Activated CD4-positive, alpha-beta T cell treated with anti-CD3 and anti-CD28 coated beads for 24 hours (primary cell): ENCODE measurements around the gene GOLGA2.

Experiments
- DNase-seq, 2 donors: peaks; one replicate each; pipeline ENCODE4 v3.0.0-alpha.2; 2020; ENCODE audit warnings: low read depth in 2 of 2

Gene GOLGA2, protein sequence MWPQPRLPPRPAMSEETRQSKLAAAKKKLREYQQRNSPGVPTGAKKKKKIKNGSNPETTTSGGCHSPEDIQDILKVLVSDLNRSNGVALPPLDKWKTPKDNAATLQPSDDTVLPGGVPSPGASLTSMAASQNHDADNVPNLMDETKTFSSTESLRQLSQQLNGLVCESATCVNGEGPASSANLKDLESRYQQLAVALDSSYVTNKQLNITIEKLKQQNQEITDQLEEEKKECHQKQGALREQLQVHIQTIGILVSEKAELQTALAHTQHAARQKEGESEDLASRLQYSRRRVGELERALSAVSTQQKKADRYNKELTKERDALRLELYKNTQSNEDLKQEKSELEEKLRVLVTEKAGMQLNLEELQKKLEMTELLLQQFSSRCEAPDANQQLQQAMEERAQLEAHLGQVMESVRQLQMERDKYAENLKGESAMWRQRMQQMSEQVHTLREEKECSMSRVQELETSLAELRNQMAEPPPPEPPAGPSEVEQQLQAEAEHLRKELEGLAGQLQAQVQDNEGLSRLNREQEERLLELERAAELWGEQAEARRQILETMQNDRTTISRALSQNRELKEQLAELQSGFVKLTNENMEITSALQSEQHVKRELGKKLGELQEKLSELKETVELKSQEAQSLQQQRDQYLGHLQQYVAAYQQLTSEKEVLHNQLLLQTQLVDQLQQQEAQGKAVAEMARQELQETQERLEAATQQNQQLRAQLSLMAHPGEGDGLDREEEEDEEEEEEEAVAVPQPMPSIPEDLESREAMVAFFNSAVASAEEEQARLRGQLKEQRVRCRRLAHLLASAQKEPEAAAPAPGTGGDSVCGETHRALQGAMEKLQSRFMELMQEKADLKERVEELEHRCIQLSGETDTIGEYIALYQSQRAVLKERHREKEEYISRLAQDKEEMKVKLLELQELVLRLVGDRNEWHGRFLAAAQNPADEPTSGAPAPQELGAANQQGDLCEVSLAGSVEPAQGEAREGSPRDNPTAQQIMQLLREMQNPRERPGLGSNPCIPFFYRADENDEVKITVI

DNA sequence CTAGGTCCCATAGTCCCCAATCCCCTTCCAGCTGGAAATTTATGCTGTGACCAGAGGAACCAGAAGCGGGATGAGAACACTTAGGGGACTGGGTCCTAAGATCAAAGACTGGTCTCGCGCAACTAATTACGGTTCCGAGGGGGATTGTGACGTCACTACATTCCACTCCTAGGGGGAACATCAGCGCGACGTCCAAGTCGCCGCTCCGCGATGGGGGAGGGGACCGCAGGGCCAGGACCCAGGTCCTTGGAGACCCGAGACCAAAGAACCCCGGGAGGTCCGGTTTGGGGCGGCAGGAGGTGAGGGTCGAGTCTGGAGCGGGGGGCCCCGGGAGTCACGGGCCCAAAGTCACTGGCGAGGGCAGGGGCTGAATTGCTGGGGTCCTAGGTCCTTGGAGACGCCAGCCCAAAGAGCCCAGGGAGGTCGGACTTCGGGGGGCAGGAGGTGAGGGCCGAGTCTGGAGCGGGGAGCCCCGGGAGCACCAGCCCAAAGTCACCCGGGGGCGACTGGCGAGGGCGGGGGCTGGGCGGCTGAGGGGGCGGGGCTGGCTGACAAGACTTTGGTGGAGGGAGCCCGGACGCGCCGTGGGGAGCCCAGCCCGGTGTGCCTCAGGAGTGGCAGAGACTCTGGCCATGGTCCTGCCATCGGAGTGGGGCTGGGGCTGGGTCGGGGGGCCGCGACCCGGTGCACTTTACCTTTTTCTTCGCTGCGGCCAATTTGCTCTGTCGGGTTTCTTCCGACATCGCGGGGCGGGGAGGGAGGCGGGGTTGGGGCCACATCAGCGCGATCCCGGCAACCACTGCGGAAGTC is at the start of gene GOLGA2:
Gene GOLGA2, minus strand, starts transcription at position 810 of the 810 bp plus-strand sequence. Its CDS starts 31 bp downstream, at position 779.
- DNase-seq, result no peak

DNA sequence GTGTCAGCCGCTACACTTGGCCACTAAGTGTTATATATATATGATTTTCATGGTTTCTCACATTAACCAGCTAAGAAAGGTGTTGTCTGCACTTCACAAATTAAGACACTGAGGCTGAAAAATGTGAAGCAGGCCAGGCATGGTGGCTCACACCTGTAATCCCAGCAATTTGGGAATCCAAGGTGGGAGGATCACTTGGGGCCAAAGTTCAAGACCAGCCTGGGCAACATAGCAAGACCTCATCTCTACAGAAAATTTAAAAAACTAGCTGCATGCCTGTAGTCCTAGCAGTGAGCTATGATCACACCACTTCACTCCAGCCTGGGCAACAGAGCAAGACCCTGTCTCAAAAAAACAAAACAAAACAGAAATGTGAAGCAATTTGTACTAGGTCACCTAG is 48.6 kb upstream of the GOLGA2 start:
- DNase-seq, result no peak

DNA sequence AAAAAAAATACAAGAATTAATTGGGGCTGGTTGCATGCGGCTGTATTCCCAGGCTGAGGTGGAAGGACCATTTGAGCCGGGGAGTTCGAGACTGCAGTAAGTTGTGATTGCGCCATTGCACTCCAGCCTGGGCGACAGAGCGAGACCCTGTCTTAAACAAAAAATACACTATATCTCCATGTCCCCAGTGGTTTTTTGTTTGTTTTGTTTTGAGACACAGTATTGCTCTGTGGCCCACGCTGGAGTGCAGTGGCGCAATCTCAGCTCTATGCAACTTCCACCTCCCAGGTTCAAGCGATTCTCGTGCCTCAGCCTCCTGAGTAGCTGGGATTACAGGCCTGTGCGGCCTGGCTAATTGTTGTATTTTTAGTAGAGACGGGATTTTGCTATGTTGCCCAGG is 48.0 kb upstream of the GOLGA2 start:
- no peak for DNase-seq

DNA sequence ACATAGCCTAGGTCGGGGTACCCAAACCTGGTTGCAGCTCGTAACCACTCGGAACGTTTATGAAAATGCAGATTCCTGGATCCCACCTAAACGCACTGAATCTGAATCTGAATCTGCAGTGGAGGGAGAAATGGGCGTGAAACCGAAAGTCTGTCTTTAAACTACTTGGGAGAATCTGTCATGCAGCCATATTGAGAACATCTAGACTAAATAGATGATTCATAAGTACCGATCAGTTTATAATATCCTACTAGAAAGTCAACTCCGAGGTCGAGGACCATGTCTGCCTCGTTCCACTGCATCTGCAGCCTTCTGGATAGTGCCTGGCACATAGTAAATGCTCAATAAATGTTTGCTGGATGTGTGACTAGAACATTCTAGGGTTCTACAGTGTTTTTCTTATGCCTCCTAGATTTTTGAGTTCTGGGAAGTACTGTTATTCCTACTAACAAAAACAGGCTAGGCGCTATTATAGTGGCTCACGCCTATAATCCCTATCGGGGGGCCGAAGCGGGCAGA is 47.5 kb upstream of the GOLGA2 start:
- DNase-seq, result no peak

DNA sequence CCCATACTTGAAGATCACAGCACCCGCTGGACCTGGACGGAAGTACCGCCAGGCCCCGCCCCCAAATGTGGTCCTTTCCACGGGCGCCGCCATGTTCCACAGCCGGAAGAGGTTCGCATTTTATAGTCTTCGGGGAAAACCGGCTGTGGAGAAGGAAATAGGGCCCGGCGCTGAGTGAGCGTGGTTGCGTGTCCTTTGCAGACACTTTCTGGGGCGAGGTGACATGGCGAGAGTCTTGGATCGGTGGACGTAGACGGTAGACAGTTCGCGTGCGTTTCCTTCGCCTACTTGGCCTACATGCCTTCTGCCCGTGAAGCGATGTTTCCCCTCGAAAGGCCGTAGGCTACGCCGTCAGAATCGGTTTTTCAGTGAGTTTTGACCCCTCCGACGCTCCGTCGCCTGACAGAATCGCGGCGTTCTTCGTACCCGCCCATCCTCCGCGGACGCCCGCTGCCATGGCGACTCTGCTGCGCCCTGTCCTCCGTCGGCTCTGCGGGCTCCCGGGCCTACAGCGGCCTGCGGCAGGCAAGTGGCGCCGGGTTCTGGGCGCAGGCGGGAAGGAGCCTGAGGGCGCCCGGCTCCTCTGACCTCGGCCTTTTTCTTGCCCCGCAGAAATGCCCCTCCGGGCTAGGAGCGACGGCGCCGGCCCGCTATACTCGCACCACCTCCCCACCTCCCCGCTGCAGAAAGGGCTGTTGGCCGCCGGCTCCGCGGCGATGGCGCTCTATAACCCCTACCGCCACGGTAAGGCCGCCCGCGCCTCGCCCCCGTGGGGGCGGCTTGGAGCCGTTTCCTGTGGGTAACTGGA is 46.8 kb upstream of the GOLGA2 start, which contains the start of the genes COQ4 and TRUB2:
Gene COQ4, plus strand, starts transcription at position 436 of the 808 bp plus-strand sequence. Its CDS starts 20 bp downstream, at position 456.
Gene TRUB2, minus strand, starts transcription at position 44 of the 808 bp plus-strand sequence. Its CDS starts 39 bp downstream, at position 5.
- peak; percentile 89 to 91 for DNase-seq

DNA sequence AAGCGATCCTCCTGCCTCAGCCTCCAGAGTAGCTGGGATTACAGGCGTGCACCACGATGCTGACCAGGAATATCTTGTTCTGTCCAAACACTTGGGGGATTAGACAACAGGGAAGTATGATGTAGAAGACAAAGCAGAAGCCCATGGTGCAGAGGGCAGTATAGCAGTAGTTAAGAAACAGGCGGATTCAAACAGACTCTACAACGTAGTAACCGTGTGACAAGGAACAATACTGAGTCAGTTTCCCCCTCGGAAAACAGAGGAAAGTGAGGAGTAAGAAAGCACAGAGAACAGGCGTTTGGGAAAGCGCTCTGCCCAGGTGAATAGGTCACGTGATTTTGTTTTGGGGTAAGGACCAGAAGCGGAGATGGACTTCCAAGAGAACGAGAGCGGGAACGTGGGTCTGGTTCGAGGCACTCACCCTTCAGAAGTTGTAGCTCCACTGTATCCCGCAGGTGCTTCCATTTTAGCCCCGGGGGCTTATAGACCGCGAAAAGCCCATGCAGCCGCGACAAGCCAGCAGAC is 46.1 kb upstream of the GOLGA2 start:
- DNase-seq, result no peak

DNA sequence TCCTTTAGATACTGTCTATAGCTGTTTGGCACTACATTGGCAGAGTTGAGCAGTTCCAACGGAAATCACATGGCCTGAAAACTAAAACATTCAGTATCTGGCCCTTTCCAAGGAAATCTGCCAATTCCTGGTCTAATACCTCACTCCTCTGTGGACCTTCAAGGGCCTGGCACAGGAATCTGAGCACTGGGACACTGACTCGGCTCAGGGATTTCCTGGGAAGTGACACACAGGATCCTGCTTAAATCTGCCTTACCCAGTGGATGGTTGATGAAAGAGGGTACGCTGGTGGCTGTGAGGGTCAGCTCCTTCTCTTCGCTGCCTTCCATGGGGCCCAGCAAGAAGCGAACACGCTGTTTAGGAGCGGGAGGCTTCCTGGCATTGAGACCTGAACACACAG is 45.5 kb upstream of the GOLGA2 start:
- no peak for DNase-seq

DNA sequence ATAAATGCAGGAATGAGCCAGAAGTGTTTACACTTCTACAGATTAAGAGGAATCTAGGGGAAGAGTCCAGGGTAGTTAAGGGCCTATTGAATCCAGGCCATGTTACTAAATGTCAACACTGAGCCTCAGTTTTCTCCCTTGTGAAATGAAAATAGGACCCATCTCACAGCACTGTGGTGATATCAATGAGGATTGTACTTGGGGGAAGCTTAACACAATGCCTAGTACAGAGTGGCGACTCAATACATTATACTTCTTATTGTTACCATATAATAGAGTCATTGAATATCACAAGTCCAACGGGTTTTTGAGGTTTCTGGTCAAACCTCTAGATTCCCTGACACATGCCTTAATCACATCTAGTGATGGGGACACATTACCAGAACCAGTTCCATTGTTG is 41.8 kb upstream of the GOLGA2 start:
- DNase-seq, result no peak

DNA sequence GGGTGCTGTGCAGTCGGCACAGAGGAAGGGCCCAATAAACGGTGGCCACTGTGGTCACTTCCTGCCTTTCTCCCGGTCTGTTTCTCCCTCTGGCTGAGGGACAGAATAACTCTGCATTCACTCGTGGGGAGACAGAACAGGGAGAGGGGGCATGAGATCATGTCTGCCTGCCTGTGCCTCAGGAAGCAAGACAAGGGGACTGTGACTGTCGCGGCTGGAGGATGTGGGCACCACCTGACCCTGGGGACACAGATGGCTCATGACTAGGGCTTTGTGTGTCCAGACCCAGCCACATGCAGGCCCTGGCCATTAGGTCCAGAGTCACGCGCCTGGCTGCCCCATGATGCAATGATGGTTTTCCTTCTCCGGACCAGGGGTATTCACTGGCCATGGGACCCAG is 40.6 kb upstream of the GOLGA2 start:
- DNase-seq, result no peak

DNA sequence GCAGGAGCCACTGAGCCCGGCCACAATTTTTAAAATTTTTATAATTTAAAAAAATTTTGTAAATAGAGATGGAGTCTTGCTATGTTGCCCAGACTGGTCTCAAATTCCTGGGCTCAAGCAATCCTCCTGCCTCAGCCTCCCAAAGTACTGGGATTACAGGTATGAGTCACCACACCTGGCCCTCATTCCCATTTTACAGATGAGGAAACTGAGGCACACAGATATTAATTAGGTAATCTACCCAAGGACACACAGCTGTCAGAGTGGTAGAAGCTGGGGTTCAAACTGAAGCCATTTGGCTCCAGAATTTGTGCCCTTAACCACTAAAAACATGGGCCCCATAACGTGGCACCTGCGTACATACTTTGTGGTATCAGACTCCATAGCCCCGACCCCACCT is 38.9 kb upstream of the GOLGA2 start:
- no peak for DNase-seq

DNA sequence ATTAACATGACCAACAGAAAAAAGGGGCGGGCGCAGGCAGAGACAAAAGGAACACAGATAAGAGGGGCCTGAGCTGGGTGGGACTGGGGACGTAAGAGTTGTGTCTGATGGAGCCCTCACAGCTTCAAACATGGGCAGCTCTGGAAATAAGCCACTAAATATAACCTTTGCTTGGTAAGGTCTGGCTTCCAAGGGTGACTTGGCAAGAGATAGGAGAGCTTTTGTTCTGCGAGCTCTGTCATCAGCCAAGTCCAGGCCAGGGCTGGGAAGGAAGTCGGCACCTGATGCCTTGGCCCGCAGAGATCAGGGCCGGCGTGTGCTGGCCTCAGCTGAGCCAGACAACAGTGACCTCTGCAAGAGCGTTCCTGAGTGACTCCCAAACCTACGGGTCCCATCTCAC is 34.7 kb upstream of the GOLGA2 start:
- DNase-seq, result no peak

DNA sequence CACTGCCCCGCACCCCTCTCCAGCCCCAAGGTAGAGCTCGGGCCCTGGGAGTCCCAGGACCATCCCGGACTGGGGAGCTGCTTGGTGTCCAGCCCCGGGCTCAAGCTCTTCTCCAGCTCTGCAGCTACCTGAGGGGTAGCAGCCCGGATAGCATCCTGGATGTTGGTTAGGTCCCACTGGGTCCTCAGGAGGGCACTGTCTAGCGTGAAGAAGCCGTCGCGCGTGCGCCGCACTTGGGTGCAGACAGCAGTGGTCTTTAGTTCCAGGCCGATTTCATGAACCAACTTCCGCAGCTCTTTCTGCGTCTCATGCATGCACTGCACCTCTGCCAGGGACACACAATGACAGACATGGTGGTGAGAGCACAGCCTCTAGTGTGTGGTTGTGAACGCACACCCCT is 33.7 kb upstream of the GOLGA2 start:
- DNase-seq, result no peak

DNA sequence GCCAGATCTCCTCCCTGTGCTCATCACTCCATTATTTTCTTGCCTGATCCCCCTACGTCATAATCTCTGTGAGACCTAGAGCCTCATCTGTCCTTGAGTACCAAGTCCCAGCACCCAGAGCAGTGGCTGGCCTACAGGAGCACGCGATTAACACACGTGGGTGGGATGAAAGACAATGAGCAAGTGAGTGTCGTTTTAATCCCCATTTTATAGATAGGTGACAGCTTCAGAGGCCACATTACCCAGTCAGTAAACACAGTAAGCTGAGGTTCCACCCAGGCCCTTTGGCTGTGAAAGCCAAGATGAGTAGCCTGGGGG is 29.1 kb upstream of the GOLGA2 start:
- DNase-seq, result no peak

DNA sequence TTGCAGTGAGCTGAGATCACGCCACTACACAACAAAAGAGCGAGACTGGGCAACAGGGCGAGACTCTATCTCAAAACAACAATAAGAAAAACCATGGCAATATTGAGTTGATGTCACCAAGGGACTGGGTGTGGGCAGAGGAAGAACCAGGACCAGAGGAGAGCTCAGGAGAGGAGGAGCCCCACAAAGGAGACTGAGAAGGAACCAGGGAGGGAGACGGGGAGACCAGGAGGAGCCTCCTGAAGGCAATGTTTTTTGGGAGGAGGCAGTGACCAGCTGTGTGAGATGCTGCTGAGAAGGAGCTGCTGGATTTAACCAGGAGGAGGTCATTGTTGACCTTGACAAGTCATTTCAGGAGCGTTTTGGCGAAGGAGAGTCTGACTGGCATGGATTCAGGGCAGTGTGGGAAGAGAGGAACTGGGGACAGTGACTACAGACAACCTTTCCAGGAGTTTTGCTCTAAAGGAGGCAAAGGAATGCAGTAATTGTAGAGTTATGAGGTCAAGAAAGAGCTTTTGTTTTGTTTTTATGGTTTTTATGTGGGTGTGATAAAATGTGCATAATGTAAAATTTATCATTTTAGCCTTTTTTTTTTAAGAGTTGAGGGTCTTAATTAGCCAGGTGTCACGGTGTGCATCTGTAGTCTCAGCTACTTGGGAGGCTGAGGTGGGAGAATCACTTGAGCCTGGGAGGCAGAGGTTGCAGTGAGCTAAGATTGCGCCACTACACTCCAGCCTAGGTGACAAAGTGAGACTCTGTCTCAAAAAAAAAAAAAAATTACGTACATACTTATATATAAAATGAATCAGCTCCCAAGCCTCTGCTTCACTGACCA is 28.5 kb upstream of the GOLGA2 start:
- no peak for DNase-seq

DNA sequence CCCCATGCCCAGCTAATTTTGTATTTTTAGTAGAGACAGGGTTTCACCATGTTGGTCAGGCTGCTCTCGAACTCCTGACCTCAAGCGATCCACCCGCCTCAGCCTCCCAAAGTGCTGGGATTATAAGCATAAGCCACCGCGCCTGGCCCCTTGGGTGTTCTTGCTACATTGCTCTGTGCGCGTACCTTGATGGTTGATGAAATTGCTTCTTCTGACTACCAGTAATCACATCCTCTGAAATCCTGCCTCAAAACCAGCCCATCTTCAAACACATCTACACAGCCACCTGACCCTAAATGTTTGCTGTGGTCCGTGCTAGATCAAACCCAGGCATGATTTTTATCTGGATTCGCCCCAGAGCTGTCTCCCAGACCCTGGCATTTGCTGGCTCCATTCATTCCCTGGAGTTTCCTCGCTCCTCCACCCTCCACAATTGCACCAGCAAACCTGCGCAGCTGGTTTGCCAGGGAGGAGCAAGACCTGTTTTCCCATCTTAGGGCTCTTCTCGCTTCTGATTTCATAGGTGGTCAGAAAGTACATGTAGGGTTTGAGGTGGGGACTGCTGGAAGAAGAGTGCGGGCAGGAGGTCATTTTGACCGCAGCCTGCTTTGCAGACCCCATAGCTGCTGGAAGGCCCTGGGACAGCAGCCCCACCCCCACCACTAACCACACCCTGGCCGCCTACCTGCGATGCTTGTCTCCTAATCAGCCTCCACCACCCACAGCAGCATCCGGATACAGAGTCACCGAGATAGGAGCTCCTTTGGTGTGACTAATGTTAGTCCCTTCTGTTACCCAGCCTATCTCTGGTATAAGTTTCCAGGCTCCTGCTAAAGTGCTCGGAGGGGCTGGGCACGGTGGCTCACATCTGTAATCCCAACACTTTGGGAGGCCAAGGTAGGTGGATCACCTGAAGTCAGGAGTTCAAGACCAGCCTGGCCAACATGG is 23.0 kb upstream of the GOLGA2 start:
- no peak for DNase-seq

DNA sequence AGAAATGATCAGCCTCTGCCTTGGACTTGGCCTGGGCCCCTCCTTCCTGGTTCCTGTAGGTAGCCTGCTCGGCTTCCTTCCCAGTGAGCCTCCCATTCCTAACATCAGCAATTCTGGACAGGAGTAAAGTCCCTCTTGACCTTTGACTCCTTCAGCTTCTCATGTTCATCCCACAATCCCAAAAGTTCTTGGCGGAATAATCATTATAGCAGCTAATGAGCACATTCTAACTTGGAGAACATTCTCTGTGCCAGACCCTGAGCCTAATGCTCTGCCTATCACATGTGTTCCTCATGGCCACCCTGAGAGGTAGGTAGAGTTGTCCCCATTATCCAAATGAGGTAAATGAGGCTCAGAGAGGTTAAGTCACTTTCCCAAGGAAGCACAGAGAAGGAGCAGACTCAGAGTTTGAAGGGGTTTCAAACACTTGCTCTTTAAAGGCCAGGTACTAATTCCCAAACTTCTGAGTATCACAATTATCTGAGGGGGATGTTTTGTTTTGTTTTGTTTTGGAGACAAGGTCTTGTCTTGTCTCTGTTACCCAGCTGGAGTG is 21.5 kb upstream of the GOLGA2 start:
- DNase-seq, result no peak

DNA sequence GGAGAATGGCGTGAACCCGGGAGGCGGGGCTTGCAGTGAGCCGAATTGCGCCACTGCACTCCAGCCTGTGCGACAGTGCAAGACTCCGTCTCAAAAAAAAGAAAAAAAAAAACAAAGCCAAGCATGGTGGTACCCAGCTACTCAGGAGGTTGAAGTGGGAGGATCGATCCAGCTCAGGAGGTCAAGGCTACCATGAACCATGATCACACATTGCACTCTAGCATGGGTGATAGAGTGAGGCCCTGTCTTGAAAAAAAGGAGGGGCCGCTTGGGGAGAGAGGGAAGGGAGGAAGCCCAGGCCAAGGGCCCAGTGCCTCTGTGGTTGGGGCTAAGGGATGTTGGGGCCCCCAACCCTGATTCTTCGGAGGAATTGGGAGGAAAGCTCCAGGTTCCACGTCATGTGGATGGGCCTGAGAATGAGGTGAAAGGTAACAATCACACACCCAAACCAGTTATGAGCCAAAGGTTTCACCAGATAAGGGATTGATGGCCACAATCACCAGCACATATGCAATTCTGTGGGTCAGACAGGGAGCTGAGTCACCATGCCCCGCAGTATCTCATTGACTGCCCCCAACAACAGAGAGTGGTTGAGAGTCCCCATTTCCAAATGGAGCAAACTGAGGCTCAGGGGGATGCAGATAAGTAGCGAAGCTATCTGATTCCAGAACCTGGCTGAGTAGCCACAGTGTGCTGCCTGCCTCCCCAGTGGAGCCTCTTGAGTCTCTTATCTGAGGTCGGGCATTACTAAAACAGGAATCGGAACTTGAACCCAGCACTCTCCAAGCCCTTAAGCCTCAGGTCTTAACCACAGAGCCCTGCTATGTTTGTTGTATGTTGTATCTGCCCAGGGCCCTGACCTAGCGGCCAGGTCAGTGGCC is 20.8 kb upstream of the GOLGA2 start:
- DNase-seq, result no peak
